ENCODE measurements around the gene MRPS6.

Gene MRPS6

DNA sequence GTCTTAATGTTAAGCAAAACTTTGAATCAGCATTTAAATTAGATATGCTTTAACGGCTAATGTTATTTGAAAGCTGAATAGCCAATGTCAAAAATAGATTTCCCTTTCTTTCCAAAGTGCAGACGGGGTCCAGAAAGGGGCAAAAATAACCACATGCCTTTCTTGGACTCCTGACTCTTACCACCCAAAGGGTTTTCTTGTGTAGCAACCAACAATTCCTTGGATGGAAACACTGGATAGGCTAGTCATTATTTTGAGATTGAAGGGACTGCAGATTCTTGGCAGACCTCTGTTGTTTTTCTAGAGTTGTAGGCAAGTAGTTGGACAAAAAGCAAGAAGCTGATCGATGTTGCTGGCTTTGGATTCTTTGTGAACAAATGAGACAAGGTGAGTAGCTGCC lies 107.0 kb downstream of the MRPS6 start:
- DNase-seq (ENCODE audit: low spot score), result no peak

DNA sequence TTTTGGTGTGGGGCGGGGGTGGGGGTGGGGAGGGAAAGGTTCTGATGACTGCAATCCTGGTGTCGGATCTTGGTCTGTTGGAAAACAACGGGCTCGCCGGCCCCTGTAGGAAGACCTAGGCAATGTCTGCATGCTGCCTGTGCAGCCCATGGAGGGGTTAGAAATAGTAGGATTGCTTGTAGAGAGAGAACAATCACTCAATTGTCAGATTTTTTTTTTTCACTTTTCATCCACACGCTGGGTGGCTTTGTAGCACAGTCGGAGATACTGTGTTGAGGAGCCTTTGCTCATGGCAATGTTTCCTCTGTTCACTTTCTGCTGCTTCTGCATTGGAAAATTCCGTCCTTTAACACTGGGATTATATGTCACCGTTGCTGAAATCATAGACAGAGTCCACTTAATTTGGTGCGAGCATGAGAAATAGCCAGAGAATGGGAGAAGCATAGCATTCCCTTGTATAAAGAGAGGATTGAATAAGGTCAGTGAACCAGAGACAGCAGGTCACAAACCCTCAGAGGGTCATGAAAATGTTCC lies 107.5 kb downstream of the MRPS6 start:
- DNase-seq (ENCODE audit: low spot score), result no peak

DNA sequence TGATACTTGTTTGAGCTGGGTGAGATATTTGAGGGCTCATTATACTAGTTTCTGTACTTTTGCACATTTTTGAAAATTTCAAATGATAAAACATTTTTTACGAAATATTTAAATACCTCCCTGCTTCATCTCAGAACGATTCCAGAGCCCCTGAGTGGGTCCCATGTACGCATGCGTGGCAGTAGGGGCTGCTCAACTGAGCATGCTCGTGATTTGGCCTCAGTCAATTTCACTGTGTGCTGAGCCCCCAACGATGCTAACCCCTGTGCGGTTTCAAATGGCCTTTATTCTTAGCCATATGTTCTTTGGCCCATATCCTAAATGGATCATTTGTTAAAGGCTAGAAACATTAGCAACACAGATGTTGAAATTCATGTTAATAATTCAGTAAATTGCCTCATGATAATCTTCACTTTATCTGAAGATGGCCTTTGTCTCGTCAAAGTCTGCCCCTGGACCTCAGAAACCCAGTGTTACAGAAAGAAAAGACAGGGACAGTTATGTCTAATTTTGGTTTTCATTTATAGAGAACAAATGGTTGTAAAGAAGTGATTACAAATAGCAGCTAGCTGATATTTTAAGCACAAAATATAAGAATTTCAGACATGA lies 108.2 kb downstream of the MRPS6 start:
- no peak for DNase-seq (ENCODE audit: low spot score)

DNA sequence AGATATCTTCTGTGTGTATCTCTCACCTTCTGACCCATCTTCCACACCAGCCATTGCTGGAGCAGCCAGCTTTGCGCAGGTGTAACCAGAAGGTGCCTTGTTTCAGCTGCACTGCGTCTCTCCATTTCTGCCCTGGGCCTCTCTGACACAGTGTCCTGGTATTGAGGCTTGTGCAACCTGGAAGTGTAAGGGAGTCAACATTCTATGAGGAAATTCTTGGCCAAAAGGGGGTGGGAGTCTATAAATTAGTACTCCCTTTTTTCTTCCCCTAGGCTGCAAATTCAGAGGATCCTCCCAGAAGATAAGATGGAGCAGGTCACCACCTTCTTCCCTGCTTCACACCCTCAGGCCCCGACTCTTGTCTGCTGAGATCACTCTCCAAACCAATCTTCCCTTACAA lies 109.1 kb downstream of the MRPS6 start:
- no peak for DNase-seq (ENCODE audit: low spot score)

DNA sequence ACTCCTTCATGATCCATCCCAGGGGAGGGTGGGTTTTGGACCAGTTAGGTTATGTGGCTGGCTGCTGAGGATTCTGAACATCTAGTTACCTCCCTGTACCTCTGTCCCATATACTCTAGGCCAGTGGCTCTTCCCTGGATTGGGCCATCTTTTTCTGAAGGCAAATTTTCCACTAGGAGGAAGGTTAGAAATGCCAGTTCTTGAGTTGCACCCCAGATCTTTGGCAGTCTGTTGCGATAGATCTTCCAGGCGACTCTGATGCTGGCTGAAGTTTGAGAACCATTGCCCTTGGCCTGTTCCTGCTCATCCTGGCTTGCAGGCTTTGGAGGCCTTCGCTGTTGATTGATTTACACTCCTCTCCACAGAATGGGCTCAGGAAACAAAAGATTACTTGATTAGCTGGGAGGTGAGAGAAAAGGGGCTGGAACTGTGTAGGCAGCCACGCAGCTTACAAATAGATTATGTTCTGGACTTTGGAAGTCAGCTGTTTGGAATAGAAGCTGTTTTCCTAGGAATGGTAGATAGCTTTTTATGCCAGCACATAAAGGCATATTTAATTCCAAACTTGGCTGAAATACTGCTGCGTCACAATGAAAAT lies 110.1 kb downstream of the MRPS6 start:
- DNase-seq (ENCODE audit: low spot score), result no peak

DNA sequence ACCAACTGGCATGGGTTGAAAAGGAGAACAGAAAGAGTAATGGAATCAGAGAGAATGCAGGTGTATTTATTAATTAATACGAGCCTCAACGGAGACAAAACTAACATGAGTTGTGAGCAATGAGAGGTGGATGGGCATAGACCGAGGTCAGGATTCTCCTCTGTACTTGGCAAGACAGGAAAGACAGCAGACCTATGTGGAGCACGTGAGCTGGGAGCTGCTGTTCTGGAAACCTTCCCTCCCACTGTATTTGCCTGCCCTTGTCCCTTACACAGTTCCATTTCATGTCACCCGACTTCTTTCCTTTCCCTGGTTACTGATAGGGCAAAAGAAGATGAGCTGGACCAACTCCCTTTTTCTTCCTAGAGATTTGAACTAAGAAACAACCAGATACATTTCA lies 110.9 kb downstream of the MRPS6 start:
- no peak for DNase-seq (ENCODE audit: low spot score)

DNA sequence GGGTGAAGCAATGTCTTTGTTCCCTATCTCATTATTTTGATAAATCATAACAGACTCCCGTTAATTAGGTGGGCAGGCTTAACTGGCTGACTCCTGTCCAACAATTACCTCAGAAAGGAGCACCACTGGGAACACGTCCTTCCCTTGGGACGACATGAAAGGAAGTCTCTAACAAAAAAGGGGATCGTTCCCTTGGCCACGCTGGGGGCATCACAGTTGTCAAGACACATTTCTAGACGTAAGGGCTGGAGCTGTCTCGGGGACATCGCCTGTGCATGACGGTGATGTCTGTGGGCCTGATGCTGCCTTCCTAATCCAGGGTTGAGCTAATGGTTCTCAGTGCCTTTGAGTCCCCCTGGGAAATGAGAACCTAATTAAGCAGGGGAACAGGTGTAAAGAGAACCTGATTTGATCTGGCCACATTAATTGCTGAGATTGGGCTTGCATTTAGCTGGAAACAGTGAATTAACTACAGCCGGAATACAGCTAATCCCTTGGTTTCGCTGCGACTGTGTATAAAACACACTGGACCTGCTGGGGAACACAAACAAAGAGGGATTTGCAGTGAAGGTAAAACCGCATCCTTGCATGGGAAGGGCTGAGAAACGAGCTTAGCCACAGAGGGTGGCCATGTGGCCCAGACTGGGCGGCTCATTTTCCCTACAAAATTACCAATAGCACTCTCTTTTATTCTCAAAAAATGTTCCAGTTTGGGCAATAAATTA lies 111.8 kb downstream of the MRPS6 start:
- DNase-seq (ENCODE audit: low spot score), result no peak

DNA sequence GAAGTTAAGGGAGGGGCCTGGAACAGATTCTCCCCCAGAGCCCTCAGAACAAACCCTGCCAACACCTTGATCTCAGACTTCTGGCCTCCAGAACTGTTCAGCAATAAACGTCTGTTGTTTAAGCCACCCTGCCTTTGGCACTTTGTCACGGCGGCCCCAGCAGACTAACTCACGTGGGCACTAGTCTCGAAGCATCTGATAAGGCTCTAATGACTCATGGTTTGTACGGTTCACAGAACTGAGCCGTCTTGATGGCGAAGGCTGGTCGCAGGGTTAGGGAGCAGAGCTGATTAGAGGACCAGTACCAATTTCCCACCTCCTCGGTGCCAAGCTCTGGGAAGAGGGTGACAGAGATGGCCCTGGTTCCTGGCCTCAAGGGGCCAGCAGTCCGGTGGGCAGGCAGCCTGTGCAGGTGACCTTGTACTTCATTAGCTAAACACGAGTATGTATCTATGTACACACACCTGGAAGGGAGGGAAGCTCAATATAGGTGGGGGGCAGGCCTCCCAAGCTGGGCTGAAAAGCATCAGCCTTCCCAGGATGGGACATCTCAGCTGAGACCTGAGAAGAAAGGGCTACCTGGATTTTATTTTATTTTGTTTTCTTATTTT lies 112.8 kb downstream of the MRPS6 start:
- DNase-seq (ENCODE audit: low spot score), result no peak

DNA sequence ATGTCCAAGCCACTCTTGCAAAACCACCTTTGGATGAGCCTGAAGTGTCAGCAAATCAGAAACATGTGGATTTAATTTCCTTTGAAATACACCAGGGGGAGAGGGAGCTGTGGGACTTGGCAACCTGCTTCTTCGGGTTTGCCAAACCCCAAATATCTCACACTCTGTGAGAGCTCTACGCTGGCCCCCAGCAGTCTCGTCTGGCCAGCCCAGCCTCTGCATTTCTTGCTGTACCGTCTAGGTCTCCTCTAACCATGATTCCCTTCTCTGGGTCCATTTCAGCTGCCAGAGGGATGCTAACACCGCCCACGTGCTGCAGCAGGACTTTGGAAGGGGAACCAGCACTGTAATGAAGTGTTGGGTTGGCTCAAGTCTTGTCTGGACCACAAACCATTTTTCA lies 114.6 kb downstream of the MRPS6 start:
- peak; percentile 87 for DNase-seq (ENCODE audit: low spot score)

DNA sequence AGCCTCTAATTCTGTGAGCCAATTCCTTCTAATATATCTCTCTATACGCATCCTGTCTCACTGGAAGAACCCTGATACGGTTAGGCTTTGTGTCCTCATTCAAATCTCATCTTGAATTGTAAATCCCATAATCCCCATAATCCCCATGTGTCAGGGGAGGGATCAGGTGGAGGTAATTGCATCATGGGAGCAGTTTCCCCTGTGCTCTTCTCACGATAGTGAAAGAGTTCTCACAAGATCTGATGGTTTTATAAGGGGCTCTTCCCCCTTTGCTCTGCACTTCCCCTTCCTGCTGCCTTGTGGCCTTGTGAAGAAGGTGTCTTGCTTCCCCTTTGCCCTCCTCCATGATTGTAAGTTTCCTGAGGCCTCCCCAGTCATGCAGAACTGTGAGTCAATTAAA lies 116.1 kb downstream of the MRPS6 start:
- no peak for DNase-seq (ENCODE audit: low spot score)

DNA sequence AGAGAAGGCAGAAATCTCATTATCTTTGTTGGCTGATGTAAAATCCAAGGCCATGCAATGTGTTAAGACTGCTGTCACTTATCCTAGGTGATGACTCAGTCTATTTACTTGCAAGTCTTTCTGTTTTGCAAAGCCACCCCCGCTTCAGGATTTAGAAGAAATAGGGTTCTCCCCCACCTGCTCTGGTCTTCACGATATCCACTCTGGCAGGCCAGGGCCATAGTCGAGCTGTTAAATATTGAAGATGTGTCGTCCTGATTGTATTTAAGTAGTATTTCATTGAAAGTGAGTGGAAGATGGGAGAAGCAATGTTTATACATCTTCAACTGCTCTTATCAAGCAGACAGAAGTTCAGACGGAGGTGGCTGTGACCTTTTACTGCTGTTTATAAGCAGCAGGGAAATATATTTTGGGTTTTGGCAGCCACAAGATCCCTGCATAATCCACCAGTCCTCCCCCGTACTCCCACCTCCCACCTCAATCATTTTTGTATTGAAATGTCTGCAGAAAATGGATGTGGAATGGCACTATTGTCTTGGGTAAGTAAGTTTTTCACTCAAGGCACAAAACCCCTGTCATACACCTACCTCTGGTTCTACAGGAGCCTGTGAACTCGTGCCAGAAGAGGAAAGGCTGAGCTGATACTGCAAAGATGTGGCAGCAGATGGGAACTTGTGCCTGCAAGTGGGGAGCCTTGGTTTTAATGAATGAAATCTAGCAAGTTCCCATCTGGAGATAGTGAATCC lies 117.4 kb downstream of the MRPS6 start:
- DNase-seq (ENCODE audit: low spot score), result no peak

DNA sequence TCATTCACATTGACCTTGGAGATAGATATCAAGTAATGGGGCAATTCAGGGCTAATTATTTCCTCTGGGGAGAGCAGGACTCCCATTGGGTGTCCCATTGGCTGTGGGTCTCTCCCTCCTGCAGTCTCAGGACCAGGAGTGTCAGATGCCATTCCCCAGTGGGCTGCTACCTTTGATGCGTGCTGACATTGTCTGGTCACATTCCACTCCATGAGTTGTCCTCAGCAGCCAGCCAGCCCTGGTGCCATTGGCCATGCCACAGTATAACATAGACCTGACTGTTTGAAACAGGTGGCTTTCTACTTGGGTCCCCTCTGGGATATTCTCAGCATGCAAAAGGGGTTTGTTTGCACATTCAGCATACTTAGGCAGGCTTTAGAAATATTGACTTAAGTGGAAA lies 118.5 kb downstream of the MRPS6 start:
- DNase-seq (ENCODE audit: low spot score), result no peak

Measured in GM03348 (cell line).